ENCODE data around the gene ERMN.
"Not testable (repeated sequence)": the region's sequence is repeated elsewhere in the genome, so short reads cannot be mapped to it uniquely, and the experiment has no call there.

The ERMN gene, protein sequence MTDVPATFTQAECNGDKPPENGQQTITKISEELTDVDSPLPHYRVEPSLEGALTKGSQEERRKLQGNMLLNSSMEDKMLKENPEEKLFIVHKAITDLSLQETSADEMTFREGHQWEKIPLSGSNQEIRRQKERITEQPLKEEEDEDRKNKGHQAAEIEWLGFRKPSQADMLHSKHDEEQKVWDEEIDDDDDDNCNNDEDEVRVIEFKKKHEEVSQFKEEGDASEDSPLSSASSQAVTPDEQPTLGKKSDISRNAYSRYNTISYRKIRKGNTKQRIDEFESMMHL

DNA sequence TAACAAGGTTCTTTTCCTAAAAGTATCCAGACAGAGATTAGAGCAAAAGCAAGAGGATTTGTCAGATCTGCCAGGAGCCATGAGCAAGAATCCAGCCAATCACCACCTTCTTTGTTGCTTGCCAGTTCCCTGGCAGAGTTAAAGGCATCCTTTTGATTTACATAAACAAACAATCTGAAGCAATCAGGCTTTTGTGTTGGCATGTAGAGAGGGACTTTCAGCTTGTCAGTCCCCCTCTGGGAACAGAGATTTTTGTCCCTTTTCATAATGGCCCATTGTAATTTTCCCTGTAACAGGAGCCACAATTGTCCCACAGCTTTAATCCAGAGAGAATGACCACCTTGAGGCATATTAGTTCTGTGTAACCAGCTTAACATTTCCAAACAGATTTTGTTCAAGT lies at the start of gene ERMN:
TSS of gene ERMN (minus strand) at position 39 of the 400 bp plus-strand sequence. CDS start 182 bp downstream, outside the sequence.
- Histone ChIP-seq H3K27ac (ENCODE audit: poor library complexity, severe bottlenecking) (no peak within 1 kb of the TSS), H3K36me3 (ENCODE audit: low read depth) (no peaks in the 10 kb centered on the region), H3K27me3 (ENCODE audit: insufficient read depth, poor library complexity, severe bottlenecking) (no peaks in the 10 kb centered on the region), H3K4me1 (ENCODE audit: insufficient read depth, poor library complexity, severe bottlenecking) (peaks cover 7% of the 10 kb centered on the region), H3K4me3 (ENCODE audit: severe bottlenecking) (no peak within 1 kb of the TSS), H3K9me3 (ENCODE audit: severe bottlenecking) (no peaks in the 10 kb centered on the region)
- DNase-seq (ENCODE audit: low spot score): no peak
- no peak for ATAC-seq (ENCODE audit: low read depth)
- TF ChIP-seq, protein P1, sequence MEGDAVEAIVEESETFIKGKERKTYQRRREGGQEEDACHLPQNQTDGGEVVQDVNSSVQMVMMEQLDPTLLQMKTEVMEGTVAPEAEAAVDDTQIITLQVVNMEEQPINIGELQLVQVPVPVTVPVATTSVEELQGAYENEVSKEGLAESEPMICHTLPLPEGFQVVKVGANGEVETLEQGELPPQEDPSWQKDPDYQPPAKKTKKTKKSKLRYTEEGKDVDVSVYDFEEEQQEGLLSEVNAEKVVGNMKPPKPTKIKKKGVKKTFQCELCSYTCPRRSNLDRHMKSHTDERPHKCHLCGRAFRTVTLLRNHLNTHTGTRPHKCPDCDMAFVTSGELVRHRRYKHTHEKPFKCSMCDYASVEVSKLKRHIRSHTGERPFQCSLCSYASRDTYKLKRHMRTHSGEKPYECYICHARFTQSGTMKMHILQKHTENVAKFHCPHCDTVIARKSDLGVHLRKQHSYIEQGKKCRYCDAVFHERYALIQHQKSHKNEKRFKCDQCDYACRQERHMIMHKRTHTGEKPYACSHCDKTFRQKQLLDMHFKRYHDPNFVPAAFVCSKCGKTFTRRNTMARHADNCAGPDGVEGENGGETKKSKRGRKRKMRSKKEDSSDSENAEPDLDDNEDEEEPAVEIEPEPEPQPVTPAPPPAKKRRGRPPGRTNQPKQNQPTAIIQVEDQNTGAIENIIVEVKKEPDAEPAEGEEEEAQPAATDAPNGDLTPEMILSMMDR (IDR thresholded peaks at IDR 0.05; ENCODE audit: poor library complexity, severe bottlenecking): no peak

DNA sequence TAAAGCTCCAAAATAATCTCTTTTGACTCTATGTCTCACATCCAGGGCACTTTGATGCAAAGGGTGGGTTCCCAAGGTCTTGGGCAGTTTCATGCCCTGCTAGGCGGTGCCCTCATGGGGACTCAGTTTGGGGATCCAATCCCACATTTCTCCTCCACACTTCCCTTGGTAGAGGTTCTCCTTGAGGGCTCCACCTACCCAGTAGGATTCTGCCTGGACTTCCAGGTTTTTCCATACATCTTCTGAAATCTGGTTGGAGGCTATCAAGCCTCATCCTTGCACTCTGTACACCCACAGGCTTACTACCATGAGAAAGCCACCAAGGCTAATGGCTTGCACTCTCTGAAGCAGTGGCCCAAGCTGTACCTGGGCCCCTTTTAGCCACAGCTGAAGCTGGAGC lies 49.8 kb upstream of the ERMN start:
- TF ChIP-seq, protein P1 (IDR thresholded peaks at IDR 0.05; ENCODE audit: poor library complexity, severe bottlenecking): no peak
- Histone ChIP-seq H3K4me1 (ENCODE audit: insufficient read depth, poor library complexity, severe bottlenecking) (no peaks in the 10 kb centered on the region), H3K9me3 (ENCODE audit: severe bottlenecking) (no peaks in the 10 kb centered on the region), H3K4me3 (ENCODE audit: severe bottlenecking) (no peak overlapping the region), H3K27ac (ENCODE audit: poor library complexity, severe bottlenecking) (no peak overlapping the region), H3K27me3 (ENCODE audit: insufficient read depth, poor library complexity, severe bottlenecking) (no peaks in the 10 kb centered on the region), H3K36me3 (ENCODE audit: low read depth) (no peaks in the 10 kb centered on the region)
- ATAC-seq (ENCODE audit: low read depth) (no peak), DNase-seq (ENCODE audit: low spot score) (no peak)

DNA sequence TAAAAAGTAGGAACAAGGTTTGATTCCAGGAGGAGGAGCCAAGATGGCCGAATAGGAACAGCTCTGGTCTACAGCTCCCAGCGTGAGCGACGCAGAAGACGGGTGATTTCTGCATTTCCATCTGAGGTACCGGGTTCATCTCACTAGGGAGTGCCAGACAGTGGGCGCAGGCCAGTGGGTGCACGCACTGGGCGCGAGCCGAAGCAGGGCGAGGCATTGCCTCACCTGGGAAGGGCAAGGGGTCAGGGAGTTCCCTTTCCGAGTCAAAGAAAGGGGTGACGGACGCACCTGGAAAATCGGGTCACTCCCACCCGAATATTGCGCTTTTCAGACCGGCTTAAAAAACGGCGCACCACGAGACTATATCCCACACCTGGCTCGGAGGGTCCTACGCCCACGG lies 42.9 kb upstream of the ERMN start:
- DNase-seq (ENCODE audit: low spot score); H3K4me3 ChIP-seq (ENCODE audit: severe bottlenecking); H3K36me3 ChIP-seq (ENCODE audit: low read depth); H3K27ac ChIP-seq (ENCODE audit: poor library complexity, severe bottlenecking); ATAC-seq (ENCODE audit: low read depth); H3K9me3 ChIP-seq (ENCODE audit: severe bottlenecking); H3K27me3 ChIP-seq (ENCODE audit: insufficient read depth, poor library complexity, severe bottlenecking); H3K4me1 ChIP-seq (ENCODE audit: insufficient read depth, poor library complexity, severe bottlenecking): not testable (repeated sequence)

DNA sequence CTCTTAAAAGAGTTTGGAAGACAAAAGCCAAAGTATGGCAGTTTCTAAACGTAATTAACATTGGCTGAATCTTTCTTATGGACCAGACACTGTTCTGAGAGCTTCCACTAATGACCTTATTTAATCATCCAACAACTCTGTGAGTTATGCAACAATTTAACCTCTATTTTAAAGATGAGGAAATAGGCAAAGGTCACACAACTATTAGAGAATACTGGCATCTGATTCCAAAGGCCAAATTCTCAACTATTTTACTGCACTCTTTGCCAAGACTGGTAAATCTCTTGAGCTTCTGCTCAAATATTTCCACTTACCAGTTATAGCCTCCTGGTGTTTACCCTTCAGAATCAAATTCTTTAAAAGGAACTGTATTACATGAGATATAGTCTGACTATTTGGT lies 42.1 kb upstream of the ERMN start:
- DNase-seq (ENCODE audit: low spot score) (no peak), ATAC-seq (ENCODE audit: low read depth) (no peak)
- no peak overlapping the region for H3K4me3 ChIP-seq (ENCODE audit: severe bottlenecking)
- no peaks in the 10 kb centered on the region for H3K27me3 ChIP-seq (ENCODE audit: insufficient read depth, poor library complexity, severe bottlenecking)
- no peaks in the 10 kb centered on the region for H3K9me3 ChIP-seq (ENCODE audit: severe bottlenecking)
- no peaks in the 10 kb centered on the region for H3K4me1 ChIP-seq (ENCODE audit: insufficient read depth, poor library complexity, severe bottlenecking)
- no peaks in the 10 kb centered on the region for H3K36me3 ChIP-seq (ENCODE audit: low read depth)
- TF ChIP-seq, protein P1 (IDR thresholded peaks at IDR 0.05; ENCODE audit: poor library complexity, severe bottlenecking): no peak
- H3K27ac ChIP-seq (ENCODE audit: poor library complexity, severe bottlenecking): no peak overlapping the region

DNA sequence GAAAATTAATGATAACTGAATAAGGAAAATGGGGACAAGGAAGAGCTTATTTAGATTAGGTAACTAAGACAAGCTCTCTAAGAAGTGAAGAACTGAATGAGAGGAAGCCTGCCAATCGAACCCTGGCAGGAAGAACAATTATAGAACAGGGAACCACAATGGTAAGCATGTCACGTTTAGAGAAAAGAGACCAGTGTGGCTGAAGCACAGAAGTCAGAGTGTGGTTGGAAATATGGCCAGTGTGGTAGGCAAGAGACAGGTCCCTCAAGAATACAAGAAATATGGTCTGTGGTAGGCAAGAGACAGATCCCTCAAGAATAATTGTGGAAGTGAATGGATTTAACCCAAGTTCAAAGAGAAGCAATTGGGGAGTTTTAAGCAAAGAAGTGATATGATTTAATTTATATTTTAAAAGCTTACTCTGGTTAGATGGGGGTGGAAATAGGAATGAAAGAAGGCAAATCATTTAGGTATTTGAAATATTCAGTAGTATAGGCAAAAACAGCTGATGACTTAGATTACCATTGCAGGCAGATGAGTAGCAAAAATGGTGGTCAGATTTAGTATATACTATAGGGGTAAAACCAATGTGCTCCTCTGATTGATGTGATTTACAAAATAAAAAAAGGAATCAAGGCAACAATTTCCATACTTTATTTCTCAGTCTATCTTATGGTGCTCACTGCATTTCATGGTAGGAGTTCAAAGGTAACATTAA lies 38.8 kb upstream of the ERMN start:
- TF ChIP-seq, protein P1 (IDR thresholded peaks at IDR 0.05; ENCODE audit: poor library complexity, severe bottlenecking): no peak
- no peak for ATAC-seq (ENCODE audit: low read depth)
- DNase-seq (ENCODE audit: low spot score): no peak

More for the DNA sequence above, 38.8 kb upstream of the ERMN start:
- no peaks in the 10 kb centered on the region for H3K9me3 ChIP-seq (ENCODE audit: severe bottlenecking)
- H3K4me3 ChIP-seq (ENCODE audit: severe bottlenecking): no peak overlapping the region
- H3K4me1 ChIP-seq (ENCODE audit: insufficient read depth, poor library complexity, severe bottlenecking): no peaks in the 10 kb centered on the region
- H3K36me3 ChIP-seq (ENCODE audit: low read depth): no peaks in the 10 kb centered on the region
- H3K27me3 ChIP-seq (ENCODE audit: insufficient read depth, poor library complexity, severe bottlenecking): no peaks in the 10 kb centered on the region
- H3K27ac ChIP-seq (ENCODE audit: poor library complexity, severe bottlenecking): no peak overlapping the region
